ENCODE data around the gene CHST11.
A peak's percentile ranks its signal among the peaks of the same experiment; 100 is the strongest.
"Not testable (repeated sequence)": the region's sequence is repeated elsewhere in the genome, so short reads cannot be mapped to it uniquely, and the experiment has no call there.

CHST11 gene

DNA sequence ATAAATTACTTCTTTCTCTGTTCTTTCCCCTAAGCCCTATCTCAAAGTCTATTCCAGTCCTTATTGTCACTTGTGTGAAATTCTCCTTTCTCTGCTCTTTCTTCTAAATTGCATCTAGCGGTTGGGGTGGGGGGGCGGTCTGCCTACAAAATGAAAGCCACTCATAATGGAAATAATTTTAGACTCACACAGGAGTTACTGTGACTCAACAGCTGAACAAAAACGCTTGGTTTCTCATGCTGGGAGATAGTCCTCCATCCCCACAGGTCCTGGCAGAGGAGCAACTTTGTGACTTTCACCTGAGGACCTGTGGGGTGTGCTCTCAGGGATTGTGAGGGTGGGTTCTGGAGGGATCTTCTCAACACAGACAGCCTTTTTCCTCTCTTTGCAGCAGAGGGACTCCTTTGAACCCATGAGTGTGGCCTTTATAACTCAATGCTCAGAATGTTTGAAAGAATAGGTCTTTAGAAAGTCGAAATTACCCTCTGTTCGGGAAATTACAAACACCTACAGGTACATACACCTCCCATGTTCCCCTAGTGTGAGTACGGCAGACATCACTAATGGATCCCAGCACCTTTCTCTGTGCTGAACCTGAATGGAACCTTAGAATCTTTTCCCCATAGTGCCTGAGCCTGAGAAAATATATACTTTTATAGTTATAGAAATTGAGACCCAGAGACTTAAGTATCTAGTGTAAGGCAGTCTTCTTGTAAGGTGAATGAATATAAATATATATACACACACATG is 109.7 kb downstream of the CHST11 start:
- no peak for DNase-seq (ENCODE audit: low spot score)

- DNase-seq (ENCODE audit: low spot score) = no peak
Observed at GRCh38 chr12:104567832-104568486, 111.2 kb downstream of the CHST11 start.

GRCh38 chr12:104568487-104568868 is 111.7 kb downstream of the CHST11 start:
- DNase-seq (ENCODE audit: low spot score) = no peak

- DNase-seq (ENCODE audit: low spot score) = no peak
Observed at GRCh38 chr12:104568935-104569334, 112.2 kb downstream of the CHST11 start.

GRCh38 chr12:104569346-104570173 is 112.8 kb downstream of the CHST11 start:
- peak; percentile 15 for DNase-seq (ENCODE audit: low spot score)

- DNase-seq (ENCODE audit: low spot score) = no peak
Observed at GRCh38 chr12:104570174-104570907, 113.6 kb downstream of the CHST11 start.

DNA sequence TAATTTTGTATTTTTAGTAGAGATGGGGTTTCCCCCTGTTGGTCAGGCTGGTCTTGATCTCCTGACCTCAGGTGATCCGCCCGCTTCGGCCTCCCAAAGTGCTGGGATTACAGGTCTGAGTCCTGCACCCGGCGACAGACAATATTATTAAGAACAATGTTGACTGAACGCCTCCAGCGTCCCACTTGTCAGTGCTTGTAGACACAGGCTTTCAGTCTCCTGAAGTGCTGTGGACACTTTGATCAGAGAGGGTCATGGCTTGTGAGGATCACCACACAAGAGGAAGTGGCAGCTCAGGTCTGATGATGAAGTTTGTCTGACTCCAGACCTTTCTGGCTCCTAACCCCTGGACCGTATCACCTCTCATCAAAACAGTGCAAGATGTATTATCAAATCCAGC is 114.6 kb downstream of the CHST11 start:
- no peak for DNase-seq (ENCODE audit: low spot score)

DNA sequence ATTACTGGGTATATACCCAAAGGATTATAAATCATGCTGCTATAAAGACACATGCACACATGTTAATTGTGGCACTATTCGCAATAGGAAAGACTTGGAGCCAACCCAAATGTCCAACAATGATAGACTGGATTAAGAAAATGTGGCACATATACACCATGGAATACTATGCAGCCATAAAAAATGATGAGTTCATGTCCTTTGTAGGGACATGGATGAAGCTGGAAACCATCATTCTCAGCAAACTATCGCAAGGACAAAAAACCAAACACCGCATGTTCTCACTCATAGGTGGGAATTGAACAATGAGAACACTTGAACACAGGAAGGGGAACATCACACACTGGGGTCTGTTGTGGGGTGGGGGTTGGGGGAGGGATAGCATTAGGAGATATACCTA is 117.6 kb downstream of the CHST11 start:
- not testable (repeated sequence) for DNase-seq (ENCODE audit: low spot score)

GRCh38 chr12:104574758-104575157 is 118.0 kb downstream of the CHST11 start:
- DNase-seq (ENCODE audit: low spot score) = not testable (repeated sequence)

DNA sequence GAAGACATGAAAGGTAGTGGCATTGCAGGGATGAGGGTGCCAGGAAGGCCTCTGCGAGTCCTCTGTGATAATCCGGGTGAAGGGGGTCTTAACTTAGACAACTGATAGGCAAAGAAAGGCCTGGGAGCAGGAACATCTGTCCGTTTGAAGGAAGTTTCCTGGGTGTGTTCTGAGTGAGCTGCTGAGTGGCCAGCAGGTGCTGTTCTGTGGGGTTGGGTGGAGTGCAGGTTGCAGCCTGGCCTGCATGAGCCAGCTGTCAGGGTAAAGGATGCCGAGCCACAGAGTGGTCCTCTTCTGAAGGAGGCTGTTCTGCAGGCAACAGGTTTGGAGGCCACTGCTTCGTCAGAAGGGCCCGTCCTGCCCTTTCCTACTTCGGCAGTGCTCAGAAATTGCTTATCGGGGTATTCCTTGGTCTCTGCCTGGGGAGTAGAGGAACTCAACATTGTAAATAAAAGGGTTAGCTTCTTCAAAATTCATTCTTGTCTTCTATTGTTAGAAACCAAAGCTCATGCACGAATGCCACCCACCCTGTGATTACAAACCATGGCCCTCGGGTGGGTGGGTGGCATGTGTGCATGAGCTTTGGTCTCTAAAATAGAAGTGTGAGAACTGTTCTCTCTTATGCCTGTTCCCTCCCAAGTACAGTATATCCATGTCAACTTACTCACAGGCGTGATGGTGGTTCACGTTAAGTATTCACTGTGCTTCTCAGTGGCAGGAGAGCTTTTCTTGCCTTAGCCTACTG is 118.9 kb downstream of the CHST11 start:
- peak; percentile 16 for DNase-seq (ENCODE audit: low spot score)

DNA sequence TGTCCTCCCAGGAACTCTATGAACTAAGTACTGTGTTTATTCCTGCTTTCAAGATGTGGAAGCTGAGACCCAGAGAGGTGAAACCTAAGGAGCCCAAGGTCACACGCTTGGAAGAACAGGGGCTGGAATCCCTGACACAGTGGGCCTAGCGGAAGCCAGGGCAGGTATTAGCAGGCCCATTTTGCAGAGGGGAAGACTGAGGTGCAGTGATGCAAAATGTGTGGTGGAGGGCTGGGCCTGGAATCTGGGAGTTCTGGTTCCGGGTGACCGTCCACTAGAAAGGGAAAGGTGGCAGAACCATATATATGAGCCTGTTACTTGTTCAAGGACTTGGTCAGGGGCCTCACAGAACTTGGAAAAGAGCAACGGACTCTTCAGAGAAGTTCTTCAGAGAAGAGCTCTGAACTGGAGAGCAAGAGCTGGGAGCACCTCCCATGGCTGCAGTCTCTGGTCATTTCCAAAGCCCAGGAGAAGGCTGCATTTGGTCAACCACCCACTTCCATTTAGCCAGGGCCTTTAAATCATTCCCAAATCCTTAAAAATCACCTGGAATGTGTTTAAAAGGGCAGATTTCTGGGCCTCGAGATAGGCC is 119.5 kb downstream of the CHST11 start:
- peak; percentile 16 for DNase-seq (ENCODE audit: low spot score)

DNA sequence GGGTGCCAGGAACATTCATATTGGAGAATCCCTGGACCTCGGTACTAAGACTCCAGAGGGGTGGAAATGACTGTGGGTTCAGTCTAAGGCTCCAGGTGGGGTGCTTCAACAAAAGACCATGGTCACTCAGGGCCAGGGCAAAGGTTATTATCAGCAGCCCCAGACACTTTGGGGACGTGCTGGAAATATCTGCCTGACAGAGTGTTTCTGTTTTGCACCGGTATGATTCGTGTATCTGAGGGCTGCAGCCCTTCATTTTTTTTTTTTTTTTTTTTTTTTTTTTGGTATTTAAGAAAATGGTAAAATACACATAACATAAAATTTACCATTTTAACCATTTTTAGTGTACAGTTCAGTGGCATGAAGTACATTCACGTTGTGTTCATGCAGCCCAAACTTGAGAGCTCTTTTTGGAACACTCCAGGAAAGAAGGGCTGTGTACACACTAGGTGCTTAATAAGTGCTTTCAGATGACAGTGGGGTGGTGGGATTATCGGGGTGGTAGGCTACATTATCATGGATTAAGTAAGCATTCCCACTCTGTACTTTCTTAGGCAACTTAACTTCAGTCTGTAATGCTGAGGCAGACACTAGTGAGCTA is 120.3 kb downstream of the CHST11 start:
- DNase-seq (ENCODE audit: low spot score) = peak; percentile 75

GRCh38 chr12:104577581-104577981 is 120.8 kb downstream of the CHST11 start:
- no peak for DNase-seq (ENCODE audit: low spot score)

DNA sequence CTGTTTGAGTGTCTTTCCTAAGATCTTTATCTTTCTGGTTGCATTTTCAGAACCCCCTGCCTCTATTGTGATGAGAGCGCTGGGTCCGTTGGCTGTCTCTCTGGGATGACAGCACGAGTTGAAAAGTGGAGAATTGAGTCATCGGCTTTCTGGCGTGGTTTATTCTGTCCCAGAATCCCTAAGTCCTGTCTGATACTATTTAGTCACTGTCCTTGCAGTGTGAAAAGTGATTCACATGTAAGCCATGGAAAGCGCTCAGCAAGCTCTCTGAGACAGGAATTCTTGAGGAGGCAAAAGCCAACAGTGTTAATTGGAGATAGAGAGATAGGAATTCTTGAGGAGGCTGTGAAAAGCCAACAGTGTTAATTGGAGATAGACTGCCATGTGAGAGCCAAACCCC is 121.7 kb downstream of the CHST11 start:
- DNase-seq (ENCODE audit: low spot score) = no peak

DNA sequence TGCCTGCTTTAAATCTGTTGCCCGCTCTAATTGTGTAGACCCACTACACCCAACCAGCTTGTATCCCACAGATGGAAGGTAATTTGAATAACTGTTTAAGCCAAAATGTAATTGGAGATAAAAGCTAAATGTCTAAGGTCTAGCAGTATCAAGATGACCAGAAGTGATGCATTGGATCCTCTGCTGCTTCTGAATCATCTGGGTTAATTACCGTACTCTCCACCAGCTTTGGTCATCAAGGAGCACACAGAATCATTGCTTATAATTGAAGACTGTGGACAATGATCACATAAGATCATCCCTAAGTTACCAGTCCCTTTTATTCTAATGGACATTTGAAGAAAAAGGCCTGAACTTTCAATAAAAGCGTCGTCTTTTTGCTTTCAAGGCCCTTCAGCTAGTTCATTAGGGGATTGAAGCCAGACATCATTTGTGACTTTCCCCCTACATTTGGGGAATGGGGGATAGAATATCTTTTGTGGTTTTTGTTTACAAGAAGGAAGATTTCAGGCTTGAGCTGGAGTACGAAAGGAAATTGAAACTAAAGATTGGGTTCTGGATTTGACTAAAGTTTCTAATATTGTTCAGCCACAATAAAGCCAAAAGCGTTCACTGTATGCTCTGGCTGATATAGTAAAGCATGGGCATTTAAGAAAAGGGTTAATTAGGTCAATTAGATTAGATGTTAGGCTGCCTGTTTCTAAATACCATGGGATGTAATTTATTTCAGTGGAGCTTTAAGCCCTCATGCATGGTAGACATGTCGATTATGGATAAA is 123.2 kb downstream of the CHST11 start:
- DNase-seq (ENCODE audit: low spot score) = no peak

DNA sequence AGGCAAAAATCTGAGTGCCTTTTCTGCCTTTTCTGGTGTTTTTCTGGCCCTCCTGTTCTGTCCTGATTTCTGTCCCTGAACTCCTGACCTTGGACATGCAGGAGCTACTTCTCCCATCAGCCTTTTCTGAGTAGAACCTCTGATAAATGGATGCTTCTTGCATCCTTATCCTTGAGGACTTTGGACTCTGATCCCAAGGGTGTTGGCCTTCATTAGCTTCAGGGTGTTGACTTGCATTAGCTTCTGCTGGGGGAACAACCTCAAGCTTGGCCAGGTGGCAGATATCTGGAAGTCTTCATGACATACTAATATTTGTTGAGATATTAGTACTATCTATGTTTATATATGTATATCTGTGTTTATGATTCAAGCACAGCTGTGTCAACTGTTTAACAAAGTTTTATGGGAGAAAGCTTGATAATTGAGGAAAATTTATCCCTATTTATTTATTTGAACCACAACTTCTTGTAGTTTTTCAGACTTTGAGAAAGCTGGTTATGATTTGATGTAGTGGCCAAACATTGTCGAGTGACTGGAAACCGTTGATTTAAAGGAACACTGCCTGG is 124.3 kb downstream of the CHST11 start:
- no peak for DNase-seq (ENCODE audit: low spot score)

DNA sequence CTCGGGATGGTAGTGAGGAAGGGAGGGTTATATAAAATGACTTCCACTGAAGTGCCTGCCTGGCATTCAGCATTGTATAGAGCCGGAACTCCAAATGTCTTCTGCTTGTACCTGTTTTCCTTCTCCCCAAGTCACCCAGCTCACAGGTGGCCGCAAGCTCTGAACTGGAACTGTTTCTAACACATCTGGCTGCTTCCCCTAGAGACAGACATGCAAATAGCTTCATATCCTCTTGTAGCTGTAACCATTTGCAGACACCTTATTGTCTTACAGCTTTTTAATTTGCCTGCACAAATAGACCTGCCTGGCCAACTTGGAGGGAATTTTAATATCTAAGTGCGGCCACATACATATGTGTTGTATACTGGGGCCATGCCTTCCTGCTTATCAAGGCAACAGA is 126.0 kb downstream of the CHST11 start:
- no peak for DNase-seq (ENCODE audit: low spot score)

DNA sequence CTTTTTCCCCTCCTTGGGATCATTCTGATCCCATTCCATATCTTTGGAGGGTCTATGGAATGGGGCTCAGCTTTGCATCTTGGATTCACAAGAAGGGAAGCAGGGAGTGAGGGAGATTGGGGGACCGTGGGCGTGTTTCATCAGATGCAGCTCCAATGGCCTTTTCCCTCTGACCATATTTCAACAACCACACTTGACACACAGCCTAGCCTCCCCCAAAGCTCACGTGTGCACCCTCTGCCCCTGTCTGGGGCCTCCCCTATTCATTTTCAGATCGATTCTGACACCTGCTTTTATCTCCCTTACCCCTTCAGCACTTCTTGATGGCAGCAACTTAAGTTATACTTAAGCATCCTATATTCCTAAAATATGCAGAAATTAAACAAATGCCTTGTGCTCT is 126.6 kb downstream of the CHST11 start:
- no peak for DNase-seq (ENCODE audit: low spot score)

DNA sequence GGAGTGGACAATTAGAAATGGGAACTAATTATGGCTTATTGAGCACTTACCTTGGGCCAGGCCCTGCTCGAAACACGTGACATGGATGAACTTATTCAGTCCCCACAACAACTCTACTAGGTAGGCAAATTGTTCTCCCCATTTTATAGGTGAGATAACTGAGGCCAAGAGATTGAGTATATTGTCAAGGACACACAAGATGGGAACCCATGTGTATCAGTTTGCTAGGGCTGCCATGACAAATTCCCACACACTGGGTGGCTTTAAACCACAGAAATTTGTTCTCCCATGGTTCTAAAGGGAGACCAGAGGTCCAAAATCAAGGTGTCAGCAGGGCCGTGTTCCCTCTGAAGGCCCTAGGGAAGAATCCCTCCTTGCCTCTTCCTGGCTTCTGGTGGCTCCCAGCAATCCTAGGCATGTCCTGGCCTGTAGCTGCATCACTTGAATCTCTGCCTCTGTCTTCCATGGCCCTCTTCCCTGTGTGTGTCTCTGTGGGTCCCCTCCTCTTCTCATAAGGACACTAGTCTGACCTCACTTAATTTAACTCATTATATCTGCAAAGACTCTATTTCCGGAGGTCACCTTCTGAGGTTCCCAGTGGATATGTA is 128.8 kb downstream of the CHST11 start:
- no peak for DNase-seq (ENCODE audit: low spot score)
